Measurements from ENCODE around the gene RAB17. TPM values are rescaled to one million over a fixed set of nuclear protein-coding genes. Genes with fewer than 3 reads are reported as not detected.
A peak's percentile ranks its signal among the peaks of the same experiment; 100 is the strongest.

The RAB17 gene
- total and polyA plus RNA-seq, 2 of the 4 experiments (the other 2 are of a cell fraction), result 0.41 TPM; not detected in 1

GRCh38 chr2:237565974-237566373 is 24.6 kb downstream of the RAB17 start:
- no peak overlapping the region for H4K91ac ChIP-seq (ENCODE audit: insufficient read depth, low read depth, low read length)
- no peak overlapping the region for H3K18ac ChIP-seq (ENCODE audit: low read depth, low read length)
- no peak for DNase-seq
- H3K4me3 ChIP-seq (ENCODE audit: insufficient read depth, low read depth, low read length), result no peak overlapping the region
- no peaks in the 10 kb centered on the region for H3K79me1 ChIP-seq (ENCODE audit: low read depth in 1 of 2, low read length in 2 of 2)
- dilution Hi-C loops (cut with HindIII; ENCODE audit: low sequenced_read_pairs, unreplicated experiment) (no loop called here), intact Hi-C loops (cut with micrococcal nuclease) (no loop called here), in situ Hi-C loops (cut with MboI; ENCODE audit: low sequenced_read_pairs) (loop anchor here (25.0 kb wide), 2 partner anchors 1054 to 1229 kb away; a partner anchor contains a TSS)
- H3K4me2 ChIP-seq (ENCODE audit: low read depth, low read length), result no peak overlapping the region
- no peak overlapping the region for H2AK9ac ChIP-seq (replicated peaks; ENCODE audit: low read depth, low read length, poor library complexity)
- H3K27me3 ChIP-seq (ENCODE audit: control insufficient read depth, insufficient read depth, low read length), result peaks cover 2% of the 10 kb centered on the region; the same call in 1 of the 2 replicates
- 0 out of 2 replicates have a peak, but pooled peaks cover 3% of the 10 kb centered on the region for H3K9me1 ChIP-seq (ENCODE audit: insufficient read depth, low read length)
- no peak overlapping the region for H2BK20ac ChIP-seq (ENCODE audit: low read depth, low read length)
- H3K4me1 ChIP-seq (ENCODE audit: control insufficient read depth, insufficient read depth, low read length), result no peaks in the 10 kb centered on the region
- ATAC-seq (ENCODE audit: low read depth), result no peak
- 88% methylated on average over 1 of the region's 1 CpG; no CpG with 5 or more reads in 1 of the 2 experiments for WGBS, 2 experiments (ENCODE audit: extremely low coverage in 2 of 2, insufficient read length in 1 of 2)
- H3K56ac ChIP-seq (ENCODE audit: extremely low read depth, insufficient read depth, low read length), result no peak overlapping the region
- no peaks in the 10 kb centered on the region for H3K36me3 ChIP-seq (ENCODE audit: control insufficient read depth, insufficient read depth, low read length)
- H2BK15ac ChIP-seq (ENCODE audit: low read depth, low read length), result no peak overlapping the region
- H4K20me1 ChIP-seq (ENCODE audit: insufficient read depth, low read length), result no peaks in the 10 kb centered on the region
- no peaks in the 10 kb centered on the region; the same call in 1 of the 2 replicates for H3K9me3 ChIP-seq (ENCODE audit: control insufficient read depth, insufficient read depth, low read length)
- ChIA-PET CTCF (no interaction called here), POLR2A (ENCODE audit: unreplicated experiment) (no interaction called here)
- H3K23ac ChIP-seq (ENCODE audit: low read depth, low read length), result no peak overlapping the region
- H4K8ac ChIP-seq (ENCODE audit: low read depth in 2 of 2, low read length in 2 of 2), result no peak overlapping the region
- no peak for TF ChIP-seq SMC3 (IDR thresholded peaks at IDR 0.05; ENCODE audit: low read depth, low read length)
- no peak for TF ChIP-seq CEBPB (IDR thresholded peaks at IDR 0.05; ENCODE audit: low read depth, low read length)
- TF ChIP-seq CTCF (conservative IDR thresholded peaks at IDR 0.05; ENCODE audit: low read depth, low read length), result no peak
- no peak for TF ChIP-seq BHLHE40 (IDR thresholded peaks at IDR 0.05; ENCODE audit: low read depth, low read length)
- TF ChIP-seq RCOR1 (IDR thresholded peaks at IDR 0.05; ENCODE audit: insufficient replicate concordance, low read length), result no peak
- TF ChIP-seq MAZ (IDR thresholded peaks at IDR 0.05; ENCODE audit: borderline replicate concordance, low read depth, low read length), result no peak
- no peak for TF ChIP-seq CHD1 (IDR thresholded peaks at IDR 0.05; ENCODE audit: low read depth, low read length)
- TF ChIP-seq FOS (IDR thresholded peaks at IDR 0.05; ENCODE audit: low read depth, low read length), result no peak
- no peak for TF ChIP-seq POLR2A (IDR thresholded peaks at IDR 0.05; ENCODE audit: low read depth, low read length)
- TF ChIP-seq RAD21 (IDR thresholded peaks at IDR 0.05; ENCODE audit: low read length), result no peak
- TF ChIP-seq, protein P1, sequence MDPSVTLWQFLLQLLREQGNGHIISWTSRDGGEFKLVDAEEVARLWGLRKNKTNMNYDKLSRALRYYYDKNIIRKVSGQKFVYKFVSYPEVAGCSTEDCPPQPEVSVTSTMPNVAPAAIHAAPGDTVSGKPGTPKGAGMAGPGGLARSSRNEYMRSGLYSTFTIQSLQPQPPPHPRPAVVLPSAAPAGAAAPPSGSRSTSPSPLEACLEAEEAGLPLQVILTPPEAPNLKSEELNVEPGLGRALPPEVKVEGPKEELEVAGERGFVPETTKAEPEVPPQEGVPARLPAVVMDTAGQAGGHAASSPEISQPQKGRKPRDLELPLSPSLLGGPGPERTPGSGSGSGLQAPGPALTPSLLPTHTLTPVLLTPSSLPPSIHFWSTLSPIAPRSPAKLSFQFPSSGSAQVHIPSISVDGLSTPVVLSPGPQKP (IDR thresholded peaks at IDR 0.05; ENCODE audit: borderline replicate concordance, low read depth, low read length), result no peak
- no peak for TF ChIP-seq NFE2L2 (IDR thresholded peaks at IDR 0.05; ENCODE audit: low read depth, low read length)
- TF ChIP-seq MAFK (IDR thresholded peaks at IDR 0.05; ENCODE audit: low read depth, low read length), result no peak
- H3K27ac ChIP-seq (ENCODE audit: insufficient read depth, low read length), result no peak overlapping the region
- H2BK5ac ChIP-seq (ENCODE audit: low read depth, low read length, poor library complexity, severe bottlenecking), result peak overlapping the region; percentile 60
- no peak overlapping the region for H2BK120ac ChIP-seq (ENCODE audit: low read depth, low read length)
- no TSS peak for BruUV-seq (replicated peaks)
- H2AK5ac ChIP-seq (ENCODE audit: low read depth, low read length), result no peak overlapping the region
- no peak overlapping the region for H3K4ac ChIP-seq (ENCODE audit: low read depth, low read length)
- H2AFZ ChIP-seq (replicated peaks; ENCODE audit: low read length, poor library complexity), result no peak overlapping the region
- H3K9ac ChIP-seq (ENCODE audit: low read depth, low read length), result no peak overlapping the region
- H3K14ac ChIP-seq (replicated peaks; ENCODE audit: low read depth, low read length), result no peak overlapping the region
- no peak overlapping the region for H4K5ac ChIP-seq (ENCODE audit: low read depth, low read length)

All from IMR-90 (cell line).